Keratinocyte (primary cell): ENCODE data around the gene MYRIP.

Experiments
- EZH2 ChIP-seq: IDR thresholded peaks from one replicate; pipeline ENCODE4 v1.6.1; 2012; ENCODE audit warnings: inconsistent platforms, mild to moderate bottlenecking, low read length, moderate library complexity
- TF ChIP-seq, protein P1 (sequence below), 3 experiments: IDR thresholded peaks in 1 of 3; conservative IDR thresholded peaks in 1 of 3; optimal IDR thresholded peaks in 1 of 3; 2 replicates in 2 of 3; 3 replicates in 1 of 3; pipeline versions ENCODE3 to v1.5.1; 2011; ENCODE audit warnings: low read length in 3 of 3, mild to moderate bottlenecking in 3 of 3, moderate library complexity in 2 of 3, control low read depth in 1 of 3, inconsistent platforms in 1 of 3; ENCODE audit not compliant: insufficient read depth in 2 of 3; ENCODE audit errors: extremely low read depth in 1 of 3

DNA sequence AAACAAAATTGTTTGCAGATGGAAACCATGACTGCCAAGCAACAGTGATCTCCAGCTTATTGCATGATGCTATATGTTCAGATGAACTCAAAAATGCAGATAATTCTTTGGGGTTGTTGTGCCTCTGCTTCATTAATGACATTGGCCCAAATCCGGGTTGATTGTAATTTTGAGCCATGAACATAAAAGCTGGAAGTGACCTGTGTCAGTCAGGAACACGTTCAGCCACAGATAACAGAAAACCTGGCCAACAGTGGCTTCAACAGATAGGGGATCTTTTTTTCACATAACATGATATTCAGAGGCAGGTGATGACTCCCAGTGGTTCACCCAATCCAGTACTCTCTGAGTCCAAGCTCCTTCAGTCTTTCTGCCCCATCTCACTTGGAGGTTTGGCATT is 423.2 kb downstream of the MYRIP start:
- no peak for TF ChIP-seq EZH2
- TF ChIP-seq, protein P1, sequence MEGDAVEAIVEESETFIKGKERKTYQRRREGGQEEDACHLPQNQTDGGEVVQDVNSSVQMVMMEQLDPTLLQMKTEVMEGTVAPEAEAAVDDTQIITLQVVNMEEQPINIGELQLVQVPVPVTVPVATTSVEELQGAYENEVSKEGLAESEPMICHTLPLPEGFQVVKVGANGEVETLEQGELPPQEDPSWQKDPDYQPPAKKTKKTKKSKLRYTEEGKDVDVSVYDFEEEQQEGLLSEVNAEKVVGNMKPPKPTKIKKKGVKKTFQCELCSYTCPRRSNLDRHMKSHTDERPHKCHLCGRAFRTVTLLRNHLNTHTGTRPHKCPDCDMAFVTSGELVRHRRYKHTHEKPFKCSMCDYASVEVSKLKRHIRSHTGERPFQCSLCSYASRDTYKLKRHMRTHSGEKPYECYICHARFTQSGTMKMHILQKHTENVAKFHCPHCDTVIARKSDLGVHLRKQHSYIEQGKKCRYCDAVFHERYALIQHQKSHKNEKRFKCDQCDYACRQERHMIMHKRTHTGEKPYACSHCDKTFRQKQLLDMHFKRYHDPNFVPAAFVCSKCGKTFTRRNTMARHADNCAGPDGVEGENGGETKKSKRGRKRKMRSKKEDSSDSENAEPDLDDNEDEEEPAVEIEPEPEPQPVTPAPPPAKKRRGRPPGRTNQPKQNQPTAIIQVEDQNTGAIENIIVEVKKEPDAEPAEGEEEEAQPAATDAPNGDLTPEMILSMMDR (optimal IDR thresholded peaks at IDR 0.05 in 1 of 3, IDR thresholded peaks at IDR 0.05 in 1 of 3, conservative IDR thresholded peaks at IDR 0.05 in 1 of 3; ENCODE audit: extremely low read depth in 1 of 3, insufficient read depth in 2 of 3, low read length in 3 of 3), result no peak
